ENCODE measurements around the gene TAB2.

Gene TAB2

GRCh38 chr6:149323925-149324324, 6.4 kb downstream of the TAB2 start:
- no peak for DNase-seq (ENCODE audit: low read depth in 2 of 2)
- TF ChIP-seq, protein P1, sequence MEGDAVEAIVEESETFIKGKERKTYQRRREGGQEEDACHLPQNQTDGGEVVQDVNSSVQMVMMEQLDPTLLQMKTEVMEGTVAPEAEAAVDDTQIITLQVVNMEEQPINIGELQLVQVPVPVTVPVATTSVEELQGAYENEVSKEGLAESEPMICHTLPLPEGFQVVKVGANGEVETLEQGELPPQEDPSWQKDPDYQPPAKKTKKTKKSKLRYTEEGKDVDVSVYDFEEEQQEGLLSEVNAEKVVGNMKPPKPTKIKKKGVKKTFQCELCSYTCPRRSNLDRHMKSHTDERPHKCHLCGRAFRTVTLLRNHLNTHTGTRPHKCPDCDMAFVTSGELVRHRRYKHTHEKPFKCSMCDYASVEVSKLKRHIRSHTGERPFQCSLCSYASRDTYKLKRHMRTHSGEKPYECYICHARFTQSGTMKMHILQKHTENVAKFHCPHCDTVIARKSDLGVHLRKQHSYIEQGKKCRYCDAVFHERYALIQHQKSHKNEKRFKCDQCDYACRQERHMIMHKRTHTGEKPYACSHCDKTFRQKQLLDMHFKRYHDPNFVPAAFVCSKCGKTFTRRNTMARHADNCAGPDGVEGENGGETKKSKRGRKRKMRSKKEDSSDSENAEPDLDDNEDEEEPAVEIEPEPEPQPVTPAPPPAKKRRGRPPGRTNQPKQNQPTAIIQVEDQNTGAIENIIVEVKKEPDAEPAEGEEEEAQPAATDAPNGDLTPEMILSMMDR (IDR thresholded peaks at IDR 0.05; ENCODE audit: low read depth, low read length): no peak
- no peak overlapping the region for H3K4me3 ChIP-seq (replicated peaks in 1 of 2; ENCODE audit: low read depth in 2 of 2, low read length in 2 of 2)

DNA sequence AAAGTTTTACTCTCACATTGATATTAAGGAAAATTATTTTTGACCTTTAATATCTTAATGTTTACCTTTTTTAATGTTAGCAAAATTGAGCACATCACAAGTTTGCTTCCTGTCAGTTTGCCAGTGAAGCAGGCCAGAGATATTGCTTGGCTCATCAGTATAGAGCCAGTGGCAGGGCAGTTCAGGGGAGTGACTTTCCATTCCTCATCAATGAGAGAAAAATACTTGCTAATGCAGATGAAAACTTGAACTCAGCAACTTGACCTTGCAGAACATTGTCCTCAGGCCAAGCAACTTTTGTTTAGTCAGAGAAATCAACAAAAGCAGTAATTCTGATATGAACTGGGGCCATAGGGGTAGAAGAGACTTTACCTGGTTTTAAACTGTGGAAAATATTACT, 6.9 kb downstream of the TAB2 start:
- no peak for DNase-seq (ENCODE audit: low read depth in 2 of 2)
- TF ChIP-seq, protein P1 (IDR thresholded peaks at IDR 0.05; ENCODE audit: low read depth, low read length): no peak
- no peak overlapping the region for H3K4me3 ChIP-seq (replicated peaks in 1 of 2; ENCODE audit: low read depth in 2 of 2, low read length in 2 of 2)

DNA sequence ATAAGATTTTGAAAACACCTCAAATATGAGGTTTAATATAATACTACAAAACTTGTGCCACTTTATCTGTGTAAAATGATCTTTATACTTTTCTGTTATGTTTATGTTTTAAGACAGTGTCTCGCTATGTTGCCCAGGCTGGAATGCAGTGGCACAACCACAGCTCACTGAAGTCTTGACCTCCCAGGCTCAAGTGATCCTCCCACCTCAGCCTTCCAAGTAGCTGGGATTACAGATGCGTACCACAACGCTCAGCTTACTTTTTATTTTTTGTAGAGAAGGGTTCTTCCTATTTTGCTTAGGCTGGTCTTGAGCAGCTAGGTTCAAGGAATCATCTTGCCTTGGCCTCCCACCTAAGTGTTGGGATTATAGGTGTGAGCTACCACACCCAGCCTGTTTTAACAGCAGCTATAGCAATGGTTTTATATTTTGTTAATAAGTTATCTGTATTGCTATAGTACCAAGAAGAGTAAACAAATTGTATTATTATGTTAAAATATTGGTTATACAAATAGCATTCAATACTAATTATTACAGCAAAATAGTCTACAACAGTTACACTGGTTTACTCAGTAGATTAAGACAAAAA, 8.2 kb downstream of the TAB2 start:
- TF ChIP-seq, protein P1 (IDR thresholded peaks at IDR 0.05; ENCODE audit: low read depth, low read length): no peak
- H3K4me3 ChIP-seq (replicated peaks in 1 of 2; ENCODE audit: low read depth in 2 of 2, low read length in 2 of 2): no peak overlapping the region

DNA sequence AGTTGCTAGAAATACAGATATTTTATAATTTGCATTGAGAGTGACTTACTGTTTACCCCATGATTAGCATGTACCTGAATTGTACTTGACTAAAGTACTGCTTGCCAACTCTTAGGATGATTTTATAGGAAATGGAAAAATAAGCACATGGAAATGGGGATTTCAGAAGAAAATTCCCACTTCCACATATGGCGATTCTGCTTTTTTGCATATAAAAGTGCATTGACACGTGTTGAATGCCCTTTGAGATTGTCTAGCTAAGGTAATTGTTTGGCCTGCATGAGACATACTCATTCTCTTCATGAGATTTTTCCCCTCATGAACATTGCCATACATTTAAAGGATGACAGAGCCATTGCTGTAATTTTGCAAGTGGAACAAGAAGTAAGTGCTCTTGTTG, 10.1 kb downstream of the TAB2 start:
- no peak for DNase-seq (ENCODE audit: low read depth in 2 of 2)
- no peak overlapping the region for H3K4me3 ChIP-seq (replicated peaks in 1 of 2; ENCODE audit: low read depth in 2 of 2, low read length in 2 of 2)
- TF ChIP-seq, protein P1 (IDR thresholded peaks at IDR 0.05; ENCODE audit: low read depth, low read length): no peak

More for the DNA sequence above, 8.2 kb downstream of the TAB2 start:
- no peak for DNase-seq (ENCODE audit: low read depth in 2 of 2)

DNA sequence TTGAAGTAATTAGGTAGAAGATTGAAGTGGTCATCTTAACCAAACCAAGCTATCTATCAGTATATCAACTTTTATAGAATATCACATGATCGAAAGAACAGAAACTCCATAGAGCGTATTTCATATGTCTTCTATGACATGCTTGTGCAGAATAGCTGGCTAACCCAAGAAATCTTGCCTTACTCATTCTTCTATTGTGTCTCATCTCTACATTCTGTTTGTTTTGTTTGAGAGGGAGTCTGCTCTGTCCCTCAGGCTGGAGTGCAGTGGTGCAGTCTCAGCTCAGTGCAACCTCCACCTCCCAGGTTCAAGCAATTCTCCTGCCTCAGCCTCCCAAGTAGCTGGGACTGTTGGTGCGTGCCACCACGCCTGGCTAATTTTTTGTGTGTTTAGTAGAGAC, 10.6 kb downstream of the TAB2 start:
- DNase-seq (ENCODE audit: low read depth in 2 of 2): no peak
- TF ChIP-seq, protein P1 (IDR thresholded peaks at IDR 0.05; ENCODE audit: low read depth, low read length): no peak
- no peak overlapping the region for H3K4me3 ChIP-seq (replicated peaks in 1 of 2; ENCODE audit: low read depth in 2 of 2, low read length in 2 of 2)

DNA sequence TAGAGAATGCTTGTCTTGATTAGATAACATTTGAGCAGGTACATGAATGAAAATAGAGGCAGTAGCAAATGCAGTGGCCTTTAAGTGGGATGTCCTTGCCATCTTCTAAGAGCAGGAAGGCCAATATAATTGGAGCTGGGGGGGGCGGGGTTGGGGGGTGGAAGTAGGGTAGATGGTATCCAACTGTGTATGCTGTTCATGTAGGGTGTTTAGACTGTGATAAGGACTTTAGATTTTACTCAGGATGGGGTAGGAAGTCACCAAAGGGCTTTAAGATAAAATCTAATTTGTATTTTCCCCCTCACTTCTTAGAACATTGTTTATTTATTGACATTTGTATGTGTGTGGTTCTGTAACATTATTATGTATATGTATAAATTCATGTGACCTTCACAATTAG, 12.0 kb downstream of the TAB2 start:
- no peak for DNase-seq (ENCODE audit: low read depth in 2 of 2)
- TF ChIP-seq, protein P1 (IDR thresholded peaks at IDR 0.05; ENCODE audit: low read depth, low read length): no peak
- H3K4me3 ChIP-seq (replicated peaks in 1 of 2; ENCODE audit: low read depth in 2 of 2, low read length in 2 of 2): no peak overlapping the region

GRCh38 chr6:149330133-149330532, 12.6 kb downstream of the TAB2 start:
- TF ChIP-seq, protein P1 (IDR thresholded peaks at IDR 0.05; ENCODE audit: low read depth, low read length): no peak
- DNase-seq (ENCODE audit: low read depth in 2 of 2): no peak
- no peak overlapping the region for H3K4me3 ChIP-seq (replicated peaks in 1 of 2; ENCODE audit: low read depth in 2 of 2, low read length in 2 of 2)
